ENCODE data around the gene RRP12.
A peak's percentile ranks its signal among the peaks of the same experiment; 100 is the strongest.
"Not testable (repeated sequence)": the region's sequence is repeated elsewhere in the genome, so short reads cannot be mapped to it uniquely, and the experiment has no call there.

RRP12 gene

GRCh38 chr10:97428572-97428981 is 27.4 kb upstream of the RRP12 start:
- Histone ChIP-seq H3K9me3 (ENCODE audit: control insufficient read depth, low read length) (no peaks in the 10 kb centered on the region), H3K4me1 (ENCODE audit: control insufficient read depth, insufficient read depth, low read length) (peaks cover 37% of the 10 kb centered on the region), H3K9ac (ENCODE audit: low read length) (peak overlapping the region; percentile 98), H3K4me3 (ENCODE audit: low read length) (peak overlapping the region; percentile 97), H3K27me3 (replicated peaks; ENCODE audit: control insufficient read depth, insufficient read depth, low read length) (no peaks in the 10 kb centered on the region), H3K36me3 (ENCODE audit: control insufficient read depth, insufficient read depth, low read length, severe bottlenecking) (peaks cover 32% of the 10 kb centered on the region)
- peak; percentile 48 for DNase-seq (ENCODE audit: low read depth)

- Histone ChIP-seq H3K27me3 (replicated peaks; ENCODE audit: control insufficient read depth, insufficient read depth, low read length) (no peaks in the 10 kb centered on the region), H3K4me1 (ENCODE audit: control insufficient read depth, insufficient read depth, low read length) (peaks cover 40% of the 10 kb centered on the region), H3K9me3 (ENCODE audit: control insufficient read depth, low read length) (no peaks in the 10 kb centered on the region), H3K4me3 (ENCODE audit: low read length) (peak overlapping the region; percentile 97), H3K9ac (ENCODE audit: low read length) (peak overlapping the region; percentile 98), H3K36me3 (ENCODE audit: control insufficient read depth, insufficient read depth, low read length, severe bottlenecking) (peaks cover 28% of the 10 kb centered on the region)
- DNase-seq (ENCODE audit: low read depth) = peak; percentile 48
Observed at GRCh38 chr10:97427571-97428179, 26.5 kb upstream of the RRP12 start.

GRCh38 chr10:97426776-97427570 is 25.8 kb upstream of the RRP12 start:
- Histone ChIP-seq H3K9ac (ENCODE audit: low read length) (peak overlapping the region; percentile 98), H3K36me3 (ENCODE audit: control insufficient read depth, insufficient read depth, low read length, severe bottlenecking) (peaks cover 25% of the 10 kb centered on the region), H3K27me3 (replicated peaks; ENCODE audit: control insufficient read depth, insufficient read depth, low read length) (no peaks in the 10 kb centered on the region), H3K9me3 (ENCODE audit: control insufficient read depth, low read length) (no peaks in the 10 kb centered on the region), H3K4me1 (ENCODE audit: control insufficient read depth, insufficient read depth, low read length) (peaks cover 40% of the 10 kb centered on the region), H3K4me3 (ENCODE audit: low read length) (peak overlapping the region; percentile 97)
- DNase-seq (ENCODE audit: low read depth) = peak; percentile 51

DNA sequence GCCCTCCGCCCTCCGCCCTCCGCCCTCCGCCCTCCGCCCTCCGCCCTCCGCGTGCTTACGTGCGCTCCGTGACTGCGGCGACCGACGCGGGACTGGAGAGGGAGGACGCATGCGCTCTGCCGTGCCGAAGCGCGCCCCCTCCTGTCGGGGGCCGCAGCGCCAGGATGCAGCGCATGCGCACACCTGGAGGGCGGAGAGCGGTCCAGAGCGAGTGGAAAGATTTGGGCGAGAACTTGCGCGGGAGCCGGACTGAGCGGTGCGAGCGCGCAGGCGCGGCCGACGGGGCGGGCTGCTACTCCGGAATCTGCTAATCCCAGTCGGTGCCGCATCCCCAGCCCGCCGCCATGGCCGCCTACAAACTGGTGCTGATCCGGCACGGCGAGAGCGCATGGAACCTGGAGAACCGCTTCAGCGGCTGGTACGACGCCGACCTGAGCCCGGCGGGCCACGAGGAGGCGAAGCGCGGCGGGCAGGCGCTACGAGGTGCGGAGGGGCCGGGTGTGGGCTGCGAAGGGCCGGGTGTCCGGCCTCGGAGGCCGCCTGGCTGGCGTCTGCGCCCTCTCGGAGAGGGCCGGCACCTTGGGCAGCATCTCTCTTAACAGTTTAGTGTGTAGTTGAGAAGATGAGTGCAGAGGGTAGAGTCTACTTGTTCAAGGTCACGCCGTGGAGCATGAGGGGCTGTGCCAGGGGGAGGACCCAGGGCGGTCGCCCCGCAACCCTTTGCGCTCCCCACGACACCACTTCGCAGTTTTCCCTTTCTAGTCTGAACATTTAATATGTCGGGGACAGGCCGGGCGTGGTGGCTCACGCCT is 25.0 kb upstream of the RRP12 start, which contains the start of gene PGAM1:
TSS of gene PGAM1 (plus strand) at position 228 of the 812 bp plus-strand sequence. CDS start at position 345, 117 bp downstream.
- H3K4me3 ChIP-seq (ENCODE audit: low read length) = peak within 1 kb of the TSS; percentile 97
- no peaks in the 10 kb centered on the region for H3K9me3 ChIP-seq (ENCODE audit: control insufficient read depth, low read length)
- H3K36me3 ChIP-seq (ENCODE audit: control insufficient read depth, insufficient read depth, low read length, severe bottlenecking) = peaks cover 17% of the 10 kb centered on the region
- H3K4me1 ChIP-seq (ENCODE audit: control insufficient read depth, insufficient read depth, low read length) = peaks cover 40% of the 10 kb centered on the region
- H3K27me3 ChIP-seq (replicated peaks; ENCODE audit: control insufficient read depth, insufficient read depth, low read length) = no peaks in the 10 kb centered on the region
- peak within 1 kb of the TSS; percentile 98 for H3K9ac ChIP-seq (ENCODE audit: low read length)
- peak; percentile 97 for DNase-seq (ENCODE audit: low read depth)

DNA sequence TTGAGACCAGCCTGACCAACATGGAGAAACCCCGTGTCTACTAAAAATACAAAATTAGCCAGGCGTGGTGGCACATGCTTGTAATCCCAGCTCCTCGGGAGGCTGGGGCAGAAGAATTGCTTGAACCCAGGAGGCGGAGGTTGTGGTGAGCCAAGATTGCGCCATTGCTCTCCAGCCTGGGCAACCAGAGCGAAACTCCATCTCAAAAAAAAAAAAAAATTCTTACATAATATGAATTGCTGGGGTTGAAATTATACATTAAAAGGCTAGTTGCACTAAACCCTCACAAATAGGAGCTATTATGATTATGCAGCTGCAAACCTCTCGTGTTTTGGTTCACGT is 22.6 kb upstream of the RRP12 start:
- not testable (repeated sequence) for DNase-seq (ENCODE audit: low read depth); H3K4me3 ChIP-seq (ENCODE audit: low read length); H3K9ac ChIP-seq (ENCODE audit: low read length); H3K9me3 ChIP-seq (ENCODE audit: control insufficient read depth, low read length); H3K27me3 ChIP-seq (replicated peaks; ENCODE audit: control insufficient read depth, insufficient read depth, low read length); H3K36me3 ChIP-seq (ENCODE audit: control insufficient read depth, insufficient read depth, low read length, severe bottlenecking)
- peaks cover 34% of the 10 kb centered on the region for H3K4me1 ChIP-seq (ENCODE audit: control insufficient read depth, insufficient read depth, low read length)

DNA sequence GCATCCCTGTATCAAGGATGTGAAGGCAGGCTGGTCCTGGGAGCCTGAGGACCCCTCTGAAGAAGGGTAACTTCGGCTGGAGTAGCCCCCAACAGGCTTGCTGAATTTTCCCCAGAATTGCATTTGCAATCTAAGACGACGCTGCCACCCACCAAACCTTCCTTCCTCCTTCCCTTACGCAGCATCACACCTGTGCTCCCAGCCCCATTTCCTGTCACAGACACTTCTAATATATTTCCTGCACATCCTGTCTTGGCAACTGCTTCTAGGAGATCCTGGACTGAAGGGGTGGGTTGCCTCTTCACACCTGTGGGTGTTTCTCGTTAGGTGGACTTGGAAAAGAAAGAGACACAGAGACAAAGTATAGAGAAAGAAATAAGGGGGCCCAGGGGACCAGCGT is 15.4 kb upstream of the RRP12 start:
- Histone ChIP-seq H3K9me3 (ENCODE audit: control insufficient read depth, low read length) (no peaks in the 10 kb centered on the region), H3K4me3 (ENCODE audit: low read length) (no peak overlapping the region), H3K27me3 (replicated peaks; ENCODE audit: control insufficient read depth, insufficient read depth, low read length) (no peaks in the 10 kb centered on the region), H3K9ac (ENCODE audit: low read length) (no peak overlapping the region), H3K4me1 (ENCODE audit: control insufficient read depth, insufficient read depth, low read length) (peaks cover 14% of the 10 kb centered on the region), H3K36me3 (ENCODE audit: control insufficient read depth, insufficient read depth, low read length, severe bottlenecking) (no peaks in the 10 kb centered on the region)
- no peak for DNase-seq (ENCODE audit: low read depth)

DNA sequence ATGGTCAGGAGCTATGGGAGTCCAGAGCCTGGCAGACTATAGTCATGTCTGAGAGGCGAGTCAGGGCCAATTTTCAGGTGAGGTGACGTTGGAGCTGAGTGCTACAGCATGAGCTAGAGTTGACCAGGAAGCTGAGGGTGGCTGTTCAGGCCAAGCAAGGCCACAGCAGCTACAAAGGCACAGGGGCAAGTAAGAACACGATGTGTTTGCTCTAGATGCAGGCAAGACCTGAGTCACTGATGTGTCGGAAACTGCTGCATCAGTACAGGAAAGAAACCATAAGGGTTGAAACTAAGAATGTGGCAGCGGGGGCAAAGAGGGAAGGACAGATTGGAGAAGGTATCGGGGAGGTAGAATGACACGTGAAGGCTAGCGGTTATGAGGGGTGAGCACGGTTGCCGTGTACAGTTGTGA is 11.8 kb upstream of the RRP12 start:
- no peak overlapping the region for H3K4me3 ChIP-seq (ENCODE audit: low read length)
- peaks cover 8% of the 10 kb centered on the region for H3K4me1 ChIP-seq (ENCODE audit: control insufficient read depth, insufficient read depth, low read length)
- no peaks in the 10 kb centered on the region for H3K27me3 ChIP-seq (replicated peaks; ENCODE audit: control insufficient read depth, insufficient read depth, low read length)
- H3K9me3 ChIP-seq (ENCODE audit: control insufficient read depth, low read length) = no peaks in the 10 kb centered on the region
- H3K9ac ChIP-seq (ENCODE audit: low read length) = no peak overlapping the region
- no peaks in the 10 kb centered on the region for H3K36me3 ChIP-seq (ENCODE audit: control insufficient read depth, insufficient read depth, low read length, severe bottlenecking)
- DNase-seq (ENCODE audit: low read depth) = no peak

DNA sequence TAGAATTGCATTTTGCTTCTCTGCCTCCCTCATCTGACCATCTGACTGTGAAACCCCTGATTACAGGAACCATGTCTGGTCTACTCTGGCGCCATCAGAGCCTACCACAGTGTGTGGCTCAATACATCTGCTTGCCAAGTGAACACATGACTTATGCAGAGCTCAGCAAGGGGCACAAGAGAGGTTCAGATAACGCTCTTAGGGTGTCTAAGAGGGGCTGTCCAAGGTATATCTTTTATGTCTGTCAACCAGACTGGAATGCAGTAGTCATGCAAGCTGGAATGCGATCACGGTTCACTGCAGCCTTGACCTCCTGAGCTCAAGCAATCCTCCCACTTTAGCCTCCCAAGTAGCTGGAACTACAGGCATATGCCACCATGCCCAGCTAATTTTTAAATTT is 10.3 kb upstream of the RRP12 start:
- H3K27me3 ChIP-seq (replicated peaks; ENCODE audit: control insufficient read depth, insufficient read depth, low read length) = no peaks in the 10 kb centered on the region
- no peak overlapping the region for H3K9ac ChIP-seq (ENCODE audit: low read length)
- H3K4me3 ChIP-seq (ENCODE audit: low read length) = no peak overlapping the region
- H3K36me3 ChIP-seq (ENCODE audit: control insufficient read depth, insufficient read depth, low read length, severe bottlenecking) = no peaks in the 10 kb centered on the region
- no peaks in the 10 kb centered on the region for H3K9me3 ChIP-seq (ENCODE audit: control insufficient read depth, low read length)
- no peak for DNase-seq (ENCODE audit: low read depth)
- H3K4me1 ChIP-seq (ENCODE audit: control insufficient read depth, insufficient read depth, low read length) = peaks cover 11% of the 10 kb centered on the region

DNA sequence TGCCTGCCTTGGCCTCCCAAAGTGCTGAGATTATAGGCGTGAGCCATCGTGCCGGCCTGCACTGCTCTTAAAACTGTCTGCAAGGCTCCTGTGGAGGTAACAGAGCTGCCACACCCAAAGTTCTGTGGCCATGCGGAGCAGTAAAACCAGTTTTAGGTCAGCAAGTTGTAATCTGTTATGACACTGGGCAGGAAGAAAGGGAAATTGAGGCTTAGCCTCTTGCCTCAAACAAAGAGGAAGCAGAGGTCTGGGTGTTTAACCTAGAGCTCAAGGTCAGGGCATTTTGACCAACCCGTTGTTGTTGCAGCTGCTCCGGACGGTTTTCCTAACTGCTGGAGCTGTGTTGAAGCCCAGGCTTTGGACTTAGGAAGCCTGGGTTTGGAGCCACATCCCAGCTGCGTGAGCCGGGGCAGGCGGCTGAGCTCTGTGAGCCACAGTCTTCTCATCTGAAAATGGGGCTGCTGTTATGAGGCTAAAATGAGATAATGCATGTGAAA is 7.4 kb upstream of the RRP12 start:
- no peak overlapping the region for H3K4me3 ChIP-seq (ENCODE audit: low read length)
- H3K36me3 ChIP-seq (ENCODE audit: control insufficient read depth, insufficient read depth, low read length, severe bottlenecking) = no peaks in the 10 kb centered on the region
- no peak overlapping the region for H3K9ac ChIP-seq (ENCODE audit: low read length)
- H3K27me3 ChIP-seq (replicated peaks; ENCODE audit: control insufficient read depth, insufficient read depth, low read length) = no peaks in the 10 kb centered on the region
- no peaks in the 10 kb centered on the region for H3K9me3 ChIP-seq (ENCODE audit: control insufficient read depth, low read length)
- peaks cover 7% of the 10 kb centered on the region for H3K4me1 ChIP-seq (ENCODE audit: control insufficient read depth, insufficient read depth, low read length)
- DNase-seq (ENCODE audit: low read depth) = no peak

DNA sequence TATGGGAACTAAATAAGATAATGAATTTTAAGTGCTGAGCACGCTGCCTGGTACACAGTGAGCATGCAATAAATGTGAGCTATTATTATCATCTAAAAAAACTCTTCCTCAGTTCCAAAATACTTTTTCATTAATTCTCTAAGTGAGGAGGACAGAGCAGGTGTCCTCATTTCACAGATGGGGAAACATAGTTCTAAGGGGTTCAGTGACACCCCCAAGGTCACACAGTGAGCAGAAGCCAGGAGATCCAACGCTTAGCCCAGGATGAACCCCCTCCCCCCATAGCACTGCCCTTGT is 6.8 kb upstream of the RRP12 start:
- H3K27me3 ChIP-seq (replicated peaks; ENCODE audit: control insufficient read depth, insufficient read depth, low read length) = no peaks in the 10 kb centered on the region
- H3K4me1 ChIP-seq (ENCODE audit: control insufficient read depth, insufficient read depth, low read length) = peaks cover 7% of the 10 kb centered on the region
- no peaks in the 10 kb centered on the region for H3K36me3 ChIP-seq (ENCODE audit: control insufficient read depth, insufficient read depth, low read length, severe bottlenecking)
- no peak overlapping the region for H3K9ac ChIP-seq (ENCODE audit: low read length)
- H3K9me3 ChIP-seq (ENCODE audit: control insufficient read depth, low read length) = no peaks in the 10 kb centered on the region
- DNase-seq (ENCODE audit: low read depth) = no peak
- no peak overlapping the region for H3K4me3 ChIP-seq (ENCODE audit: low read length)

Measured in adipocyte (in vitro differentiated cells).